Large intestine (tissue), 3 donors: ENCODE data around the gene CCDC152. TPM values are rescaled to one million over a fixed set of nuclear protein-coding genes. Genes with fewer than 3 reads are reported as not detected.

ENCODE experiments used
- DNase-seq, 2 donors: peaks; one replicate each; pipeline versions ENCODE4 v3.0.0 to v3.0.0-alpha.2; 2013
- H3K27ac ChIP-seq: one replicate; pipeline ENCODE4 v1.5.1; 2013; ENCODE audit warnings: low read length
- H3K27me3 ChIP-seq: 2 replicates; pipeline ENCODE4 v1.6.1; 2013; ENCODE audit warnings: low read length; ENCODE audit not compliant: control insufficient read depth, insufficient read depth
- H3K36me3 ChIP-seq: 2 replicates; pipeline ENCODE4 v1.6.1; 2013; ENCODE audit warnings: low read length; ENCODE audit not compliant: control insufficient read depth, insufficient read depth
- H3K4me1 ChIP-seq: one replicate; pipeline ENCODE4 v1.6.1; 2013; ENCODE audit warnings: low read length; ENCODE audit not compliant: control insufficient read depth, insufficient read depth
- H3K4me3 ChIP-seq: one replicate; pipeline ENCODE4 v1.5.1; 2013; ENCODE audit warnings: low read length
- H3K9me3 ChIP-seq: one replicate; pipeline ENCODE4 v1.6.1; 2013; ENCODE audit warnings: mild to moderate bottlenecking, low read depth, low read length, moderate library complexity; ENCODE audit not compliant: control insufficient read depth
- WGBS: methylation state at CpG from one replicate; pipeline ENCODE4 v1.1.5; 2013; ENCODE audit warnings: low lambda C conversion rate; ENCODE audit not compliant: insufficient coverage; 5-methylcytosine and 5-hydroxymethylcytosine counted together
- polyA plus RNA-seq: library from polyadenylated mRNA; unstranded; fragments of 120-200 nt; gene quantifications from one replicate; pipeline ENCODE4 v1.2.1, GENCODE V29; 2013

CCDC152 gene
- polyA plus RNA-seq, 1 donor, result 30.3 TPM

DNA sequence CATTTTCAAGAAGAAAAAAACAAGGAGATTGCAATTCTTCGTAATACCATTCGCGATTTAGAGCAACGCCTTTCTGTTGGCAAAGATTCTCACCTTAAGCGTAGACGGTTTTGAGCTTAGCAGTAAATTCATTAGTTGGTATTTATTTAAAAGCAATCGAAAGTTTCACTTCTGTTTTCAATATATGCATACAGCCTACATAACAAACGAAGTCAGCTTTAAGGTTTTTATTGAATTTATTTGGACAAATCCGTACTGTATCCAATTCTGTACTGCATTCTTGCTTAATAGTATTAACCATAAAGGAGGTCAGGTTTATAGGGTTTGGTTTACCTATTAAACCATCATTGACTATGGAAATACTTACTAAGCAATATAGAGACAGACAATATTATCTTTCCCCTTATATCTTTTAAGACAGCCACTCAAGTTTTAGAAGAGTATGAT, 43.1 kb downstream of the CCDC152 start:
- Histone ChIP-seq H3K9me3 (no peaks in the 10 kb centered on the region), H3K27me3 (no peaks in the 10 kb centered on the region), H3K4me1 (no peaks in the 10 kb centered on the region), H3K4me3 (no peak overlapping the region), H3K36me3 (peaks cover 30% of the 10 kb centered on the region), H3K27ac (no peak overlapping the region)
- WGBS, result 92% methylated on average over 5 of the region's 9 CpGs
- no peak for DNase-seq

DNA sequence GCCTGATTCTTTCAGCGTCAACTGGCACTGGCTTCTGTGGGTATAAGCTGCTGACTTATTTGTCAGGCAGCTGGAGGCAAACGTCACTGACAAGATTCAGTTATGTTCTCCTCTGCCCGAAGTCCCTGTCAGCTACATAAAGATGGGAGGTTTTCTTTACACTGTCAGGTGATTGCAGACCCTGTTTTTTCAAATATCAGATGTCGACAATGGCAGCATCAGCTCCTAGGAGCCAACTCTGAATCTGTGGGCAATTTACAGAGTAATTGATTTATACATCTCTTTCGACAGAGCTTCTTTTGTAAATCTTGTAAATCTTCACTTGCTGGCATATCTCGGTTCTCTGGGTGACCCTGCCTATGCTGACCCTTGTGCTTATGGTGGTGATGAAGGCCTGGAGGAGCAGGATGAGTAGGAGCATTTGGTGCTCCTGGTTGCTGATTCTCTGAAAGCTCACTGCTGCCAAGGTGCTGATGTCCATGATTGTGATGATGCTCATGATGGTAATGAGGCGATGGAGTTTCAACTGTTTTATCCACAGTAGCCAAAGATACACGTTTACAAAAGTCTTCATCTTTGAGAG, 44.2 kb downstream of the CCDC152 start:
- H3K4me1 ChIP-seq, result no peaks in the 10 kb centered on the region
- H3K27ac ChIP-seq, result no peak overlapping the region
- no peak for DNase-seq
- H3K9me3 ChIP-seq, result no peaks in the 10 kb centered on the region
- WGBS, result 82% methylated on average over 4 of the region's 8 CpGs
- H3K4me3 ChIP-seq, result no peak overlapping the region
- no peaks in the 10 kb centered on the region for H3K27me3 ChIP-seq
- H3K36me3 ChIP-seq, result peaks cover 36% of the 10 kb centered on the region

DNA sequence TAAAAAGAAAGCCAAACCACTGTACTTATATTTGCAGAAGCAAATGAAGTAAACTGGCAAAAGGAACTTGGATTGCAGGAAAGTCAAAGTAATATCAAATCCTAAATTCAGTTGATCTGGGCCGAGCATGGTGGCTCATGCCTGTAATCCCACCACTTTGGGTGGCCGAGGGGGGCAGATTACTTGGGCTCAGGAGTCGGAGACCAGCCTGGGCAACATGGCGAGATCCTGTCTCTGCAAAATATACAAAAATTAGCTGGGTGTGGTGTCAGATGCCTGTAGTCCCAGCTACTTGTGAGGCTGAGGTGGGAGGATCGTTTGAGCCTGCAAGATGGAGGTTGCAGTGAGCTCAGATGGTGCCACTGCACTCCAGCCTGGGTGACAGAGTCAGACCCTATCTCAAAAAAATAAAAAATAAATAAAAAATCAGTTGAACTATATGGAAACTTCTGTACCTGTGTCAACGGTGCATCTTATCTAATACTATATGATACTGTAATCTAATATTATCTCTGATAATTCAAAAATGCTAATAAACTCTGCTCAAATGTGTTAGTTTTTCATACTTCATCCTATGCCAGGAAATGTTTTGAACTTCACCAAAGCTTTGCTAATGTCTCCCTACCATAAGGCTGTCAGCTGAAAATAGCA, 45.0 kb downstream of the CCDC152 start:
- Histone ChIP-seq H3K9me3 (no peaks in the 10 kb centered on the region), H3K27ac (no peak overlapping the region), H3K27me3 (no peaks in the 10 kb centered on the region), H3K4me1 (no peaks in the 10 kb centered on the region), H3K4me3 (no peak overlapping the region), H3K36me3 (peaks cover 42% of the 10 kb centered on the region)
- 20% methylated on average over 1 of the region's 6 CpGs for WGBS
- DNase-seq, result no peak

DNA sequence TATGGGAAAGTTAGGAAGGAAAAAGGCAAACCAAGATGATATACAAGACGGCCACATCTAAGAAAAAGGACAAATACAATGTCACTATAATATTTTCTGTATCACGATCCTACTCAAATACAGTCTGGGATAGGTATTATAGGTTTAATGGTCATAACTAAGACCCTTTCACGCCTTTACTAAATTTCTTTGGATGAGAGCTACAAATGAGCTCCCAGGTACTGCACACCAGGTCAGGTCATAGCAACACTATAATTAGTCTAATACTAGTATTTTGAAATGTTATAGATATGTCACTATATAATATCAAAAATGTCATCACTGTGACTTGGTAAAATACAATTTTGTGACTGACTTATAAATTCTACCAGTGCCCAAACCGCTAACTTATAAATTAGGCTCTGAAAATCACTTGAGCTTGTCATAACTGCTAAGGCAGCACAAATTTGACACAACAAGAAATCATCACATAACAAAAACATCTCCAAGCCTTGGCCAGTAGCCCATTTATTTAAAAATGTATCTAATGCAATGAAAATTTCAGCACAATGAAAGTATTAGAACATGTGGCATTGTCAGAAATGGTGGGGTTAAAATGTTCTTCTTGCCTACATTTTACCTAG, 48.2 kb downstream of the CCDC152 start:
- no peaks in the 10 kb centered on the region for H3K4me1 ChIP-seq
- no peak for DNase-seq
- no peak overlapping the region for H3K4me3 ChIP-seq
- H3K36me3 ChIP-seq, result peaks cover 53% of the 10 kb centered on the region
- WGBS, result 95% methylated on average over 3 of the region's 4 CpGs
- H3K27me3 ChIP-seq, result no peaks in the 10 kb centered on the region
- no peaks in the 10 kb centered on the region for H3K9me3 ChIP-seq
- H3K27ac ChIP-seq, result no peak overlapping the region

DNA sequence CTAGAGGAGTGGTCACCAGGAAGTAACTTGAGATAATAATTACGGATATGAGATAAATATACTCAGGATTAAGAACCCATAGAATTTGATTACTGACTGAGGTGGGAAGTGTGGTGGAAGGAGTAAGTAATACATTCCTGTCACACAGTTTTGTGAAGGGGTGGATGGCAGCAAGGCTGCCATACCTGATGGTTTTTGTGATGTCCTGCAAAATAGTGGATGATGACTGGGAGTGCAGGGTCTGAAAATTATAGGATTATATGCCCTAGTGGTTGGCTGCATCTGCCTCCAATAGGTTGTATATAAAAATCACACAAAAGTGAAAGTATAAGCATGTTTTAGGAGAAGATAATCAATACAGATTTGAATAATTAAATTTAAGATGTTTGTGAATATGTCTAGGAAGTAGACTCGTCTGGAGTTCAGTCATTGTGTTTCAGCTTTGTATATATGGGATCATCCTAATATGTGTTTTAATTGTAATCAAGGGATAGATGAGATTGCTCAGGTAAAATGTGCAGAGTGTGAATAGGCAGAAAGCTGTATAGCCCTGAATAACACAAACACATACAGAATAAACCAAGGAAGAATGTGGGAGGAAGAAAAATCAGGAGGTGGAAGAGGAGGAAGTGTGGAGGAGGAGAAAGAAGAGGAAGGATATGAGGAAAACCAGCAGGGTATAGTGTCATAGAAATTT, 49.5 kb downstream of the CCDC152 start:
- no peaks in the 10 kb centered on the region for H3K4me1 ChIP-seq
- no peaks in the 10 kb centered on the region for H3K9me3 ChIP-seq
- no peaks in the 10 kb centered on the region for H3K27me3 ChIP-seq
- peaks cover 45% of the 10 kb centered on the region for H3K36me3 ChIP-seq
- no peak for DNase-seq
- 92% methylated on average over 2 of the region's 2 CpGs for WGBS
- H3K27ac ChIP-seq, result peak overlapping the region; percentile 11
- H3K4me3 ChIP-seq, result peak overlapping the region; percentile 50

DNA sequence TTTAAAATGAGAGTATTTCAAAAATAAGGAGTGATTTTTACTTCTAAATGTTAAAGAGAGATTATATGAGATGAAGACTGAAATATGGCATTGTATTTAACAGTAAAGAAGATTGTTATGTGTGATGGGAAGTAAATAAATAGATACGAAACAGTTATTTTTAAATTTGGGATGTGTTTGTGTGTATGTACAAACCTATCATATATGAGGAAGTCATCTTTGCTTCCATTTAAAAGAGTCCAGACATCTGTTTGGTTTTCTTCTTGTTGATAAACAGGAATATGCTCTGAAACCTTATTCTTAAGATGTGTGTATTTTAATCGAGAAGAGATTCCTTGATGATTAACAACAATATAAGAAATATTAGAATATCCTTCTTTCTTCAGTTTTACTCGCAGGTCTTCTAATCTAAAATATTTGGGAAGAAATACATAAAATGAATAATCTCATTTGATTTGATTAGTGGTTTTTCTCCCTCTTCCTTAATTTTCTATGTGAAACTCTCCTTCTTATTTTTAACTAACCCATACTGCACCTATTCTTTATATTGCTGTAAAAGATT, 50.2 kb downstream of the CCDC152 start:
- Histone ChIP-seq H3K27ac (peak overlapping the region; percentile 32), H3K36me3 (peaks cover 39% of the 10 kb centered on the region), H3K4me3 (peak overlapping the region; percentile 50), H3K27me3 (no peaks in the 10 kb centered on the region), H3K9me3 (no peaks in the 10 kb centered on the region), H3K4me1 (no peaks in the 10 kb centered on the region)
- WGBS, result 100% methylated on average over 1 of the region's 3 CpGs
- no peak for DNase-seq

DNA sequence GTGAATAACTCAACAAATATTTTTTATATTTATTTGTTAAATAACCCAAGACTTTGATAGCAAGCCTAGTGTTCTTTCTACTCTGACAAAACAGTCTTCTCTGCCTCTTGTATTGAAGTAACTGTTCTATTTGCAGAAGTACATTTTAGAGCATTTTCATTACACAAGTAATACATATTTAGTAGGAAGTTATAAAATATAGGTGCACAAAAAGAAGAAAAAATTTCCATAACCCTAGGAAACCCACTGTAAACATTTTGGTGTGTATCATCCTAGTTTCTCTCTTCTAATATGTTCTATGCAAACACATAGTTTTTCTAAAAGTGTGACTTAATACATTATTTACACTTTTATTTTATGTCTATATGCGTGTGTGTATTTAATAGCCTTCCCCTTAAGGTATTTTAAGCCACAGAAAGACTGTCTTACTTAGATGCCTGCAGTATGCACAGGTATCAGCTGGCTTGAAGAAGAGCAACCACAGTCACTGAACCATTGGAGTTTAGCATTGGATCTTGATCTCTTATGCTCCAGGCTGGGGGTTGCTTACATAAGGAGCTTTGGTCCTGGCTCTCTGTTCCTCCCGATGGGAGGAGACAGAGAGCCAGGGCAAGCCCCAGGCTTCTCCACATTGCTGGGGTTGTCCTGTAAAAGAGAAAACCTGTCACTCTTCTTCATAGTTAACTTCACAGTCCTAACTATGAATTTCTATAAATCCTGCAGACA, 51.3 kb downstream of the CCDC152 start:
- H3K4me3 ChIP-seq, result peak overlapping the region; percentile 50
- no peaks in the 10 kb centered on the region for H3K27me3 ChIP-seq
- peak in 1 of 2 donors; percentile 61 for DNase-seq

DNA sequence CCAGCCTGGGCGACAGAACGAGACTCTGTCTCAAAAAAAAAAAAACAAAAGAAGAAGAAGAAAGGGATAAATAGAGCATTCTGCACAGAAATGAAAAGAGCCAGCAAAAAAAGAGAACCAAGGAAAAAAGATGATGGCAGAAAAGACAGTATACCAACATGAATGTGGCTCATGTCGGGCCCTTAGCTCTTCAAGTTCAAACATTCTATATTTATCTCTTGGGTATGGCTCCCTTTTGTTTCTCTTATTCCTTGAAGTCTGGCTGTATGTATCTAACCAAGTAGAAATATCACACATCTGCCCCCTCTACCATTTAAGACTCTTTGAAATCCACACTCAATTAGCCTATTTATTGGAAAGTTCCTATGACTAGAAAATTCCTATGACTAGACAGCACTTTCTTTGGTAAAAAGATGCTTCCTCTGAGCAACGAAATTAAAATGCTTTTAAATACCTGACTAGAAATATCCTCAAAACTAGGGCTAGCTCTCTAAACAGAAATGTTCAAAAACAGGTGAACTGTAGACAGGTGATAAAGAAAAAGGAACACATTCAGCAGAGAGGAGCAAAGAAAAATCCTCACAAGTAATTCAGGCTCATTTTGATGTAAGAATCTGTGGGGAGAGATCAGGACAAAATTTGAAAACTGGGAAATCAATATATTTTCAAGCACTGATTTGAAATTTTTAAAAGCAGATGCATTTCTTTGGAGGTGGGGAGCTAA, 52.4 kb downstream of the CCDC152 start:
- DNase-seq, result no peak
- peak overlapping the region; percentile 61 for H3K27ac ChIP-seq
- 100% methylated on average over 2 of the region's 4 CpGs for WGBS

More for the DNA sequence above, 51.3 kb downstream of the CCDC152 start:
- Histone ChIP-seq H3K36me3 (peaks cover 32% of the 10 kb centered on the region), H3K4me1 (peaks cover 7% of the 10 kb centered on the region), H3K27ac (peak overlapping the region; percentile 61), H3K9me3 (no peaks in the 10 kb centered on the region)
- WGBS, result 100% methylated on average over 1 of the region's 2 CpGs

DNA sequence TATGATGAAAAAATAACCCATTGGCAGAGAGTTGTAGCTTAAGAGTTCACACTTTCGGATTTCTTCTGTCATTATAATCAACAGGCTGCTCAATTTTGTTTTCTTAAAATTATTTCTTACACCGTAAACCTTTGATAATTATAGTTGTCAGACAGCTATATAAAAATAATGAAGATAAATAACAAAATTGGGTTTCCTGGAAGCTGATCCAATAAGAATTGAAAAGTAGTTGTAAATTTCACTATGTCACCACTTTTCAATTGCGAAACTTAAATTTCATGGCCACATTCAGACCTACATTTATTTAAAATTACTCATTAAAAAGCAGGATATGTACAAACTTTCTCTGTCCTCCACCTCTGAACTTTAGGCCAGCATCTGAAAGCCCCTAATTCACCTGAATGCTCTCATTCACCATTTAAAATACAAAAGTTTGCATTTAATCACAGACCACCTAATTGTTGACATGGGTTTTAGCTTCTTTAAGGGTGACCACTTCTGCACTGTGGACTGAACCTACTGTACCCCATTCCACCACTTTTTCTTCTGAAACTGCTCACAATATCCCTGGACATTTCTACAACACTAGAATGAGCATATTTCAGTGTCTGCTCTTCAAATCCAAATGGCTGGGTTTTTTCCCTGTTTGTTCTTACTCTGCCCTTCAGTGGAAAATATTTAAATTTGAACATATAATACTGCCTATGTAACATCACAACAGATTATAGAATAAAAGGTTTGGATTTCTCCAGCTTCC, 54.4 kb downstream of the CCDC152 start:
- H3K27me3 ChIP-seq, result no peaks in the 10 kb centered on the region
- H3K4me1 ChIP-seq, result peaks cover 8% of the 10 kb centered on the region
- DNase-seq, result no peak
- 30% methylated on average over 1 of the region's 3 CpGs for WGBS
- peak overlapping the region; percentile 50 for H3K4me3 ChIP-seq
- peak overlapping the region; percentile 61 for H3K27ac ChIP-seq
- H3K9me3 ChIP-seq, result no peaks in the 10 kb centered on the region
- H3K36me3 ChIP-seq, result peaks cover 15% of the 10 kb centered on the region

More for the DNA sequence above, 52.4 kb downstream of the CCDC152 start:
- no peaks in the 10 kb centered on the region for H3K9me3 ChIP-seq
- H3K4me1 ChIP-seq, result peaks cover 8% of the 10 kb centered on the region
- no peaks in the 10 kb centered on the region for H3K27me3 ChIP-seq
- peak overlapping the region; percentile 50 for H3K4me3 ChIP-seq
- H3K36me3 ChIP-seq, result peaks cover 28% of the 10 kb centered on the region
